ENCODE data around the gene SORCS2.

DNA sequence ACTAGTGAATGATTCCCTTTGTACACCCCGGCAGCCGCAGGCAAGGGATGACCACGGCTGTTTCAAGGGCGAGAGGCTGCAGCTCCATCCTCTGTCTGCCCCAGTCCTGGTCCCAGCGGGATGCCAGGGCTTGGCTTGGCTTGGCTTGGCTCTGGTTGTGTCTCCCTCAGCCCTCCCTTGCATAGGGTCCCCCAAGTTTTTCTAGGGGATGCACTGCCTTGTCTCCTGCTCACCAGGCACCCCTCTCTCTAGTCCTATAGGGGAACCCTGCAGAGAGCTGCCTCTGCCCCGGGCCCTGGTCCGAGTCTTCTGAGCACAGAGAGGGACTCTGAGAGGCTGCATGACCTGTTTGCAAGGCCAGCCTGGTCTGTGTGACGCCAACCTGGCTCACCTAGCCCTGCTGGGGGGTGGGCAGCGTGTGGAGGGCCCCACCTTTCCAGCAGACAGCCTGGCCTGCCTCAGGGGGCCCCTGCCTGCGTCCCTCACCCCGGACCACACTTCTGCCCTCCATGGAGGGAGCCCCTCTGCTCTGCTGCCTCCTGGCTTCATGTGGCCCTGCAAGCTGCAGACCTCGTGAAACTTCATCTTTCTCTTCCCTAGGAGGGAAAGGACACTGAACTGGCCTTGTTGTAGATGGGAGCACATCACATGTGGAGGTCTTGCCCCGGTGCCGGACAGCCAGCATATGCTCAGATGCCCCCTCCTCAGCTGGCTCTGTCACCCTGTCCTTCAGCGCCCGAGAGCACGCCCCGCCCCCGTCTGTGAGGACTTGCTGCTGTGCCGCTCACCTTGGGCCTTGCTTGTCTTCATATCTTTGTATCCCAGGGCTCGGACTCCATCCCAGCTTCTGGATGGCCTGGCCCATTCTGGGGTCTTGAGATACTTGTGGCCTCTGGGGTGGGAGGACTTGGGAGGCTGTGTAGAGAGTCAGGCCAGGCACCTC is 16.4 kb downstream of the SORCS2 start:
- TF ChIP-seq, protein P1, sequence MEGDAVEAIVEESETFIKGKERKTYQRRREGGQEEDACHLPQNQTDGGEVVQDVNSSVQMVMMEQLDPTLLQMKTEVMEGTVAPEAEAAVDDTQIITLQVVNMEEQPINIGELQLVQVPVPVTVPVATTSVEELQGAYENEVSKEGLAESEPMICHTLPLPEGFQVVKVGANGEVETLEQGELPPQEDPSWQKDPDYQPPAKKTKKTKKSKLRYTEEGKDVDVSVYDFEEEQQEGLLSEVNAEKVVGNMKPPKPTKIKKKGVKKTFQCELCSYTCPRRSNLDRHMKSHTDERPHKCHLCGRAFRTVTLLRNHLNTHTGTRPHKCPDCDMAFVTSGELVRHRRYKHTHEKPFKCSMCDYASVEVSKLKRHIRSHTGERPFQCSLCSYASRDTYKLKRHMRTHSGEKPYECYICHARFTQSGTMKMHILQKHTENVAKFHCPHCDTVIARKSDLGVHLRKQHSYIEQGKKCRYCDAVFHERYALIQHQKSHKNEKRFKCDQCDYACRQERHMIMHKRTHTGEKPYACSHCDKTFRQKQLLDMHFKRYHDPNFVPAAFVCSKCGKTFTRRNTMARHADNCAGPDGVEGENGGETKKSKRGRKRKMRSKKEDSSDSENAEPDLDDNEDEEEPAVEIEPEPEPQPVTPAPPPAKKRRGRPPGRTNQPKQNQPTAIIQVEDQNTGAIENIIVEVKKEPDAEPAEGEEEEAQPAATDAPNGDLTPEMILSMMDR (IDR thresholded peaks at IDR 0.05): no peak
- TF ChIP-seq POLR2A (IDR thresholded peaks at IDR 0.05): no peak

Data from right lobe of liver (tissue), 4 donors.